Motor neuron (in vitro differentiated cells): ENCODE data around the gene PSKH1. TPM values are rescaled to one million over a fixed set of nuclear protein-coding genes. Genes with fewer than 3 reads are reported as not detected.

Source experiments
- ATAC-seq, 8 experiments: fragments of 200-7000 bp; cut with Tn5 transposase; replicated peaks in 6 of 8; 2 replicates each; pipeline ENCODE4 v1.8.0; 2021; ENCODE audit warnings: mild to moderate bottlenecking in 8 of 8, moderate library complexity in 8 of 8
- H3K27ac ChIP-seq, 2 donors: fragments of 250-450 bp; sonication (Bioruptor Pico); 2 replicates each; pipeline ENCODE4 v1.9.0; 2021; ENCODE audit warnings: antibody characterized with exemption in 2 of 2, mild to moderate bottlenecking in 2 of 2, moderate library complexity in 1 of 2
- H3K4me1 ChIP-seq, 2 donors: fragments of 250-450 bp; sonication (Bioruptor Pico); replicated peaks in 1 of 2; 2 replicates each; pipeline ENCODE4 v1.6.1; 2021; ENCODE audit warnings: antibody characterized with exemption in 2 of 2, mild to moderate bottlenecking in 2 of 2, moderate library complexity in 1 of 2
- H3K4me3 ChIP-seq, 5 donors: fragments of 250-450 bp; sonication (Bioruptor Pico); 2 replicates each; pipeline ENCODE4 v1.9.0; 2021; ENCODE audit warnings: antibody characterized with exemption in 5 of 5, mild to moderate bottlenecking in 5 of 5, moderate library complexity in 4 of 5
- WGBS, 10 experiments: fragments of 450-650 bp; shearing (Covaris generic); methylation state at CpG; one replicate each; pipeline ENCODE4 v1.0.0; 2022; 5-methylcytosine and 5-hydroxymethylcytosine counted together
- in situ Hi-C, 9 experiments: fragments of 400-800 bp; cut with MboI; loops; one replicate each; pipeline ENCODE4 v1.15.0; 2021; ENCODE audit warnings: low sequenced_read_pairs in 9 of 9, low pct_unique_long_range_greater_than_20kb in 2 of 9; ENCODE audit not compliant: unreplicated experiment in 9 of 9
- total RNA-seq, 8 experiments: library from RNA; unstranded; fragments of 300-600 nt; gene quantifications; 2 replicates each; pipeline versions ENCODE4 v1.2.3 to v1.2.4, GENCODE V29; 2022

The PSKH1 gene
- total RNA-seq, 8 experiments from 2014 or later = 7.2 to 35.2 (median 13.9) TPM

DNA sequence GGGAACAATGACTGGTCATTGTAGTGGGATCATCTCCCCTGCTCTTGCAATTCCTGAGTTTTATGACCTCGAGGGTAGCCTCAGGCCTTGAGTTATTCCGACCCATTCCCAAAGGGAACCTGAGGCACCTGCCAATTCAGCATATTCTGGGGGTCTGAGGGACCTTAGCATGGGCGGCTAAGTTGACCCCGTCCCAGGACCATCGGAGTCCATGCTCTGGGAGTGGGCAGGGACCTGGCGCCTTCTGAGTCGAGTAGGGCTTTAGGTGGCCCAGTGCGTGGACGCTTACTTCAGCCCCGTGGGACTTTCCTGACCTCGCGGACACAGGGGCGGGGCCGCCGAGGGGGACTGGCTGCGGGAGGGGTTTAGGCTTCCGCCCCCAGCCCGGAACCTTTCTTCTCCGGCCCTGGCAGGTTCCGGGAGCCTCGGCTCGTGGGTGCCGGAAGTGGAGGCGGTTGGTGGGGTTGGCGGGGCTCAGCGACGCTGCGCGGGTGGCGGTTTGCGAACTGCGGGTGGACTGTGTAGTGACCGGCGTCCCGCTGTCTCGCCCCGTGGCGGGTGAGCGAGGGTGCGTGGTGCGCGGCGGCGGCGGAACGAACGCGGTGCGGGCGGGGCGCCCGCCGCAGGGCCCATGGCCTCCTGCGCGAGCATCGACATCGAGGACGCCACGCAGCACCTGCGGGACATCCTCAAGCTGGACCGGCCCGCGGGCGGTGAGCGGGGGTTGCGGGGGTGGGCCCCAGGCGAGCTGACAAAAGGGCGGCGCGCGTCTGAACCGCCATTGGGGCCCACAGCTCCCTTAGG is 20.2 kb upstream of the PSKH1 start, which contains the start of gene EDC4:
Gene EDC4, plus strand, starts transcription at position 422 of the 804 bp plus-strand sequence. Its CDS starts 210 bp downstream, at position 632.
- peak within 1 kb of the TSS; percentile 73 to 79 for H3K27ac ChIP-seq
- WGBS, 10 experiments = 0 to 60% (median 29%) methylated on average over 1 to 4 of the region's 72 CpGs; no CpG with 5 or more reads in 5 of the 10 experiments
- peak; percentile 86 to 94 (median 90) for ATAC-seq

DNA sequence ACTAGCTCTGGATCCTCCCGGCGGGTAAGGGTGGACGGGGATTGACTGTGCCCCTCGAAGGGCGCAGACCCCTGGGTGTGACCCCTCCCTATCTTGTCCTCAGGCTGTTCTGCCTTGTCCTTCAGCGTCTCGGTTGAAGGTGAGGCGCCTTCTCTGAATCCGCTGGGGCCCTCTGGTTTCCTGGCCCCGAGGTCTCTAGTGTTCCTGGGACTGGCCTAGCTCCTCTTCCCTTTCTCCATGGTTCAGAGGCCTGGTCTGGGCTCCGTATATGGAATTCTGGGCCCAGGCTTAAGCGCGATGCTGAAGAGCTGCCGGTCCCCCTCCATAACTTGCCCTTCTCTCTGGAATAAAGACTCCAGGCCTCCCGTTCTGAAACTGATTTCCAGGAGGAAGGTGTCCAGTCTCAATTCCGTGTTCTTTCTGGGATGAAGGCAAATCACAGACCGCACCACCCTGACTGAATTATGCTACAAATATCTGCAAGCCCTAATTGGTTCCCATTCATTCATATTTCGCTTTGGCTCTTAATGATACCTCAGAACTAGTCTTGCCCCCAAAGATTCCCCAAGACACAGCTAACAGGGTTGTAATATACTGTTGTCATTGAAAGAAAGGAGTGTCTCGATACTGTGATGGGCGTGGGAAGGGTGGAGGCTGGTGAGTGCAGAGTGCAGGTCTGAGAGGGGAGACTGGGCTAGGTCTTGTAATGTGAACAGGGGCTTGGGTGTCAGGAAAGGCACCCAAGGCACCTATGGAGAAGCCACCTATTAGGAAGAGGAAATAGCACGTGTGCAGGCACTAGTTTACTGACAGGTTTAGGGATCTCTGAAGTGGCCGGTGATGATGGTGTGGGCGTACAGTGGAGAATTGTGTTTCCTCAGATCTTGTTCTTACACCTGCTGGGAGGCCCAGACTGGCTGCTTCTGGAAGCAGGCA is 19.4 kb upstream of the PSKH1 start:
- peak in 3 of 8 experiments; percentile 15 to 36 (median 20) for ATAC-seq
- 7 to 80% (median 23%) methylated on average over 1 to 13 of the region's 23 CpGs; no CpG with 5 or more reads in 2 of the 10 experiments for WGBS, 10 experiments
- H3K4me1 ChIP-seq = peaks cover 11 to 14% of the 10 kb centered on the region in 2 donors
- in situ Hi-C loops = no loop called here
- H3K27ac ChIP-seq = peak overlapping the region; percentile 73 to 79
- peak overlapping the region; percentile 72 to 99 (median 91) for H3K4me3 ChIP-seq

More for the DNA sequence above, 20.2 kb upstream of the PSKH1 start, which contains the start of gene EDC4:
- H3K4me1 ChIP-seq = peaks cover 11 to 14% of the 10 kb centered on the region in 2 donors
- in situ Hi-C loops = no loop called here
- peak within 1 kb of the TSS; percentile 72 to 99 (median 91) for H3K4me3 ChIP-seq

DNA sequence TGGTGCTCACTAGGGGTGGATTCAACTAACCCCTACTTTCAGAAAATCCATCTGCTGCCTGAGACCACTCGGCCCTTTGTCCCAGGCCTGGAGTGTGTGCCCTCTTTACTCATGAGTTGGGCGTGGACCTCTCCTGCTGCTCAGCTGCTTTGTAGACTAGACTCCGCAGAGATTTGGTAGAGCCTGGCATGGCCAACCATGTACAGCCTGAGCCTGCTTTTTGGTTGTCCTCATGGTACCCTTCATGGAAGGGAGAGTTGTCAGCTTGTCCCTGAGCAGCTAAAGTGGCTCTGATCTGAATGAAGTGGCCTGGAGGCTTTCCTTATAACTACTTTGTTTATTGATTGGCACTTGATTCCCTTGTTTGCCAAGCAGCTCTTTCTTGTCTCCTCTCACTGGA is 18.7 kb upstream of the PSKH1 start:
- Histone ChIP-seq H3K4me3 (peak overlapping the region; percentile 72 to 99 (median 91)), H3K4me1 (peaks cover 11 to 14% of the 10 kb centered on the region in 2 donors), H3K27ac (no peak overlapping the region)
- in situ Hi-C loops = no loop called here
- 75 to 100% (median 80%) methylated on average over 1 to 2 of the region's 3 CpGs; no CpG with 5 or more reads in 7 of the 10 experiments for WGBS, 10 experiments
- ATAC-seq = no peak

DNA sequence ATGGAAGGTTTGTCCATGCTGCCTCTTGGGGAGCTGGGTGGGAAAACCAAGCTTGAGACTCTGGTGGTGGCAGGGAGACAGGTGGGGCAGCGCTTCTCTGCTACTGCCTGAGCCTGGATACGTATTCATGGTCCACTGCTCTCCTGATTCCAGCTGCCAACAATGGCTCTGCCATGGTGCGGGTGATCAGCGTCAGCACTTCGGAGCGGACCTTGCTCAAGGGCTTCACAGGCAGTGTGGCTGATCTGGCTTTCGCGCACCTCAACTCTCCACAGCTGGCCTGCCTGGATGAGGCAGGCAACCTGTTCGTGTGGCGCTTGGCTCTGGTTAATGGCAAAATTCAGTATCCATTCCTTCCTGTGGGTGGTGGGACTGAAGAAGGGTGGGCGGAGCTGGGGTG is 16.0 kb upstream of the PSKH1 start:
- H3K4me1 ChIP-seq = peaks cover 11 to 14% of the 10 kb centered on the region in 2 donors
- in situ Hi-C loops = no loop called here
- H3K27ac ChIP-seq = no peak overlapping the region
- H3K4me3 ChIP-seq = no peak overlapping the region
- no peak for ATAC-seq
- WGBS, 10 experiments = 80 to 100% (median 100%) methylated on average over 1 to 8 of the region's 11 CpGs; no CpG with 5 or more reads in 5 of the 10 experiments

DNA sequence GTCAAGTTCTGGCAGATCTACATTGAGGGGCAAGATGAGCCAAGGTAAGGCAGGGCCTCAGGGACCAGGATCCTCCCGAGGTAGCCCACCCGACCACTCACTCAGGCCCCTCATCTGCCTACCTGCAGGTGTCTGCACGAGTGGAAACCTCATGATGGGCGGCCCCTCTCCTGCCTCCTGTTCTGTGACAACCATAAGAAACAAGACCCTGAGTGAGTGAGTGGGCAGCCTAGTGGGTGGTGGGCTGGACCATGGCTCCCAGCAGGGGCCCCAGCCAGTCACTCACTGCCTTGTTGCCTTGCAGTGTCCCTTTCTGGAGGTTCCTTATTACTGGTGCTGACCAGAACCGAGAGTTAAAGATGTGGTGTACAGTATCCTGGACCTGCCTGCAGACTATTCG is 14.8 kb upstream of the PSKH1 start:
- ATAC-seq = no peak
- H3K27ac ChIP-seq = no peak overlapping the region
- WGBS, 10 experiments = 60 to 100% (median 79%) methylated on average over 1 to 6 of the region's 6 CpGs; no CpG with 5 or more reads in 5 of the 10 experiments
- H3K4me3 ChIP-seq = no peak overlapping the region
- peaks cover 11% of the 10 kb centered on the region in 2 donors for H3K4me1 ChIP-seq
- in situ Hi-C loops = no loop called here

DNA sequence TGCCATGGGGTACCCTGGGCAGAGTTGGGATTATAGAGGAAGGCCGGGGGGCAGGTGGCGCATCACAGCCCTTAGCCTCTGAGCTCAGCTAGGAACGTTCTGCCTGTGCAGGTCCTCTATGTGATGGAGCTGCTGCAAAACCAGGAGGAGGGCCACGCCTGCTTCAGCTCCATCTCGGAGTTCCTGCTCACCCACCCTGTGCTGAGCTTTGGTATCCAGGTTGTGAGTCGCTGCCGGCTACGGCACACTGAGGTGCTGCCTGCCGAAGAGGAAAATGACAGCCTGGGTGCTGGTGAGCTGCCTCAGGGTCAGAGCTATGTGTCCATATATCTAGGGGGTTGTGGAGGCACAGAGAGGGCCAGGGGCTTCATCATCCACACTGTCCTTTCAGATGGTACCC is 14.2 kb upstream of the PSKH1 start:
- no peak for ATAC-seq
- 80 to 100% (median 97%) methylated on average over 1 to 6 of the region's 9 CpGs; no CpG with 5 or more reads in 6 of the 10 experiments for WGBS, 10 experiments
- Histone ChIP-seq H3K27ac (no peak overlapping the region), H3K4me1 (peaks cover 10 to 11% of the 10 kb centered on the region in 2 donors), H3K4me3 (no peak overlapping the region)
- in situ Hi-C loops = no loop called here

DNA sequence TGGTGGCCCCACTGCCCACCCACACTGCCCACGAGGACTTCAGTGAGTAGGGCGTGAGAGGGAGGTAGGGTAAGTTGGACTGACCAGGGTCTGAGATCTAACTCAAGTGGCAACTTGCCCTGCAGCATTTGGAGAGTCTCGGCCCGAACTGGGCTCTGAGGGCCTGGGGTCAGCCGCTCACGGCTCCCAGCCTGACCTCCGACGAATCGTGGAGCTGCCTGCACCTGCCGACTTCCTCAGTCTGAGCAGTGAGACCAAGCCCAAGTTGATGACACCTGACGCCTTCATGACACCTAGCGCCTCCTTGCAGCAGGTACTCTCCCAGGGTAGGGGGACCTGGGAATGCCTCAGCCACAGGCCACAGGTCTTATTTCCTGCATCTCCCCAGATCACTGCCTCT is 13.6 kb upstream of the PSKH1 start:
- 92 to 100% methylated on average over 2 to 8 of the region's 12 CpGs; no CpG with 5 or more reads in 8 of the 10 experiments for WGBS, 10 experiments
- Histone ChIP-seq H3K27ac (no peak overlapping the region), H3K4me3 (no peak overlapping the region), H3K4me1 (peaks cover 4 to 6% of the 10 kb centered on the region in 2 donors)
- no peak for ATAC-seq
- in situ Hi-C loops = no loop called here

DNA sequence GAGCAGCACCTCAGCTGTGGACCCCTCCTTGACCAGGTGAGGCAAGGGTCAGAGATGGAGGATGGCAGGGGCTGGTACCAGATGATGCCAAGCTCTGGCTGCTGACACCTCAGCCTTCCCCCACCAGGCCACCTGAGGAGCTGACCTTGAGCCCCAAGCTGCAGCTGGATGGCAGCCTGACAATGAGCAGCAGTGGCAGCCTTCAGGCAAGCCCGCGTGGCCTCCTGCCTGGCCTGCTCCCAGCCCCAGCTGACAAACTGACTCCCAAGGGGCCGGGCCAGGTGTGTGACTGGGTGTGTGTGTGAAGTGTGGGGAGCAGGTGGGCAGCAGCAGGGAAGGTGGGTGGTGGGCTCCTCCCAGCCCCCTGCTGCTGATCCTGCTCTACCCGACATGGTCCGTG is 13.1 kb upstream of the PSKH1 start:
- in situ Hi-C loops = no loop called here
- Histone ChIP-seq H3K27ac (no peak overlapping the region), H3K4me3 (no peak overlapping the region), H3K4me1 (peaks cover 2% of the 10 kb centered on the region in 2 donors)
- ATAC-seq = no peak
- 60 to 100% (median 80%) methylated on average over 1 to 3 of the region's 5 CpGs; no CpG with 5 or more reads in 5 of the 10 experiments for WGBS, 10 experiments

DNA sequence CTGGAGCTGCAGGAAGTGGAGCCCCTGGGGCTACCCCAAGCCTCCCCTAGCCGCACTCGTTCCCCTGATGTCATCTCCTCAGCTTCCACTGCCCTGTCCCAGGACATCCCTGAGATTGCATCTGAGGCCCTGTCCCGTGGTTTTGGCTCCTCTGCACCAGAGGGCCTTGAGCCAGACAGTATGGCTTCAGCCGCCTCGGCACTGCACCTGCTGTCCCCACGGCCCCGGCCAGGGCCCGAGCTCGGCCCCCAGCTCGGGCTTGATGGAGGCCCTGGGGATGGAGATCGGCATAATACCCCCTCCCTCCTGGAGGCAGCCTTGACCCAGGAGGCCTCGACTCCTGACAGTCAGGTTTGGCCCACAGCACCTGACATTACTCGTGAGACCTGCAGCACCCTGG is 12.5 kb upstream of the PSKH1 start:
- H3K4me1 ChIP-seq = peaks cover 2 to 6% of the 10 kb centered on the region in 2 donors
- in situ Hi-C loops = no loop called here
- WGBS, 10 experiments = 87 to 100% (median 100%) methylated on average over 1 to 3 of the region's 13 CpGs; no CpG with 5 or more reads in 7 of the 10 experiments
- H3K27ac ChIP-seq = no peak overlapping the region
- H3K4me3 ChIP-seq = no peak overlapping the region
- no peak for ATAC-seq

DNA sequence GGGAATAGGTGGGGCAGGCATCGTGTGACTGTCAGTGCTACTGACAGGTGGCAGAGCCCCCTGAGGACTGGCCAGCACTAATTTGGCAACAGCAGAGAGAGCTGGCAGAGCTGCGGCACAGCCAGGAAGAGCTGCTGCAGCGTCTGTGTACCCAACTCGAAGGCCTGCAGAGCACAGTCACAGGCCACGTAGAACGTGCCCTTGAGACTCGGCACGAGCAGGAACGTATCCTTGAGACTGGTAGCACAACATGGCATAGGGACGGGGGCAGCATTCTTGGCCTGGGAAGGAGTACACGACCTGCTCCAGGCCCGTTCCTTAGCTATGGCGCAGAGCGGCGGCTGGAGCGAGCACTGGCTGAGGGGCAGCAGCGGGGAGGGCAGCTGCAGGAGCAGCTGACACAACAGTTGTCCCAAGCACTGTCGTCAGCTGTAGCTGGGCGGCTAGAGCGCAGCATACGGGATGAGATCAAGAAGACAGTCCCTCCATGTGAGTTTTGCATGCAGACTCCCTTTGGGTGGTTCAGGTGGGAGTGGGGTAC is 11.4 kb upstream of the PSKH1 start:
- WGBS, 10 experiments = 94 to 100% (median 98%) methylated on average over 1 to 6 of the region's 21 CpGs; no CpG with 5 or more reads in 6 of the 10 experiments
- in situ Hi-C loops = no loop called here
- no peak for ATAC-seq
- Histone ChIP-seq H3K27ac (no peak overlapping the region), H3K4me3 (no peak overlapping the region), H3K4me1 (peaks cover 2 to 6% of the 10 kb centered on the region in 2 donors)

DNA sequence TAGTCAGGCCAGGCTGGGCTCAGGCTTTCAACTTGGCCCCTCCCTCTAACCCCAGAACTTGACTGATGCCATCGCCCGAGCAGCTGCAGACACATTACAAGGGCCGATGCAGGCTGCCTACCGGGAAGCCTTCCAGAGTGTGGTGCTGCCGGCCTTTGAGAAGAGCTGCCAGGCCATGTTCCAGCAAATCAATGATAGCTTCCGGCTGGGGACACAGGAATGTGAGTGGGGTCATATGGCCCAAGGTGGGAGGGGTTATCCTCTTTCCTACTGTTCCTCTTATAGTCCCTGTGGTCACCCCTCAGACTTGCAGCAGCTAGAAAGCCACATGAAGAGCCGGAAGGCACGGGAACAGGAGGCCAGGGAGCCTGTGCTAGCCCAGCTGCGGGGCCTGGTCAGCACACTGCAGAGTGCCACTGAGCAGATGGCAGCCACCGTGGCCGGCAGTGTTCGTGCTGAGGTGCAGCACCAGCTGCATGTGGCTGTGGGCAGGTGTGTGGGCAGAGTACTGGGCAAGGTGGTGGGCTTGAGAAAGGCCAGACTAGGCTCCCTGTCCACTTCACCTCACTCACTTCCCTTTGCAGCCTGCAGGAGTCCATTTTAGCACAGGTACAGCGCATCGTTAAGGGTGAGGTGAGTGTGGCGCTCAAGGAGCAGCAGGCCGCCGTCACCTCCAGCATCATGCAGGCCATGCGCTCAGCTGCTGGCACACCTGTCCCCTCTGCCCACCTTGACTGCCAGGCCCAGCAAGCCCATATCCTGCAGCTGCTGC is 10.5 kb upstream of the PSKH1 start:
- in situ Hi-C loops = no loop called here
- no peak overlapping the region for H3K27ac ChIP-seq

More for the DNA sequence above, 10.5 kb upstream of the PSKH1 start:
- peaks cover 2 to 6% of the 10 kb centered on the region in 2 donors for H3K4me1 ChIP-seq
- WGBS, 10 experiments = 0 to 100% (median 88%) methylated on average over 1 to 10 of the region's 18 CpGs; no CpG with 5 or more reads in 3 of the 10 experiments
- no peak for ATAC-seq
- H3K4me3 ChIP-seq = no peak overlapping the region
